Astrocyte (in vitro differentiated cells and primary cell): ENCODE measurements around the gene NPEPL1.

Experiments
- EZH2 ChIP-seq: IDR thresholded peaks from 2 replicates; pipeline ENCODE4 v1.6.1; 2012; ENCODE audit warnings: mild to moderate bottlenecking, low read length, inconsistent platforms; ENCODE audit not compliant: insufficient read depth
- TF ChIP-seq, protein P1 (sequence below): IDR thresholded peaks from 2 replicates; pipeline ENCODE4 v1.5.1; 2011; ENCODE audit warnings: low read depth, mild to moderate bottlenecking, inconsistent platforms, low read length, moderate library complexity; ENCODE audit not compliant: insufficient read depth

DNA sequence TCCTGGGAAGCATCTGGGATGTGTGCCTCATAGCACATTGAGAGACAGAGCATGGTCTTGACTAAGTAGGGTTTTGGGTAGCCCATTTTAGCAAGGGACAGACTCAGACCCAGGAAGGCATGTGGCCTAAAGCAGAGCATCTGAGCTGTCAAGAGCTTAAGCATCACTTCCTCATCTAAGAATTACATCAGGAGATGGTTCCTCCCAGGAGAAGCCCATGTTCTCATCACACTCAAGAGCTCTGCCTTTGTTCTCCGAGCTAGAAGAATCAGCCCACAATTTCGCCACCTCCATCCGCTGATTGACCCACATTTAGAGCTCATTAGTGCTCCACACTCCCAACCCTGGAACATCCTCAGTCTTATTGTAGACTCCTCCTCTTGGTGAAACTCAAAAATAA, 68.3 kb downstream of the NPEPL1 start:
- TF ChIP-seq, protein P1, sequence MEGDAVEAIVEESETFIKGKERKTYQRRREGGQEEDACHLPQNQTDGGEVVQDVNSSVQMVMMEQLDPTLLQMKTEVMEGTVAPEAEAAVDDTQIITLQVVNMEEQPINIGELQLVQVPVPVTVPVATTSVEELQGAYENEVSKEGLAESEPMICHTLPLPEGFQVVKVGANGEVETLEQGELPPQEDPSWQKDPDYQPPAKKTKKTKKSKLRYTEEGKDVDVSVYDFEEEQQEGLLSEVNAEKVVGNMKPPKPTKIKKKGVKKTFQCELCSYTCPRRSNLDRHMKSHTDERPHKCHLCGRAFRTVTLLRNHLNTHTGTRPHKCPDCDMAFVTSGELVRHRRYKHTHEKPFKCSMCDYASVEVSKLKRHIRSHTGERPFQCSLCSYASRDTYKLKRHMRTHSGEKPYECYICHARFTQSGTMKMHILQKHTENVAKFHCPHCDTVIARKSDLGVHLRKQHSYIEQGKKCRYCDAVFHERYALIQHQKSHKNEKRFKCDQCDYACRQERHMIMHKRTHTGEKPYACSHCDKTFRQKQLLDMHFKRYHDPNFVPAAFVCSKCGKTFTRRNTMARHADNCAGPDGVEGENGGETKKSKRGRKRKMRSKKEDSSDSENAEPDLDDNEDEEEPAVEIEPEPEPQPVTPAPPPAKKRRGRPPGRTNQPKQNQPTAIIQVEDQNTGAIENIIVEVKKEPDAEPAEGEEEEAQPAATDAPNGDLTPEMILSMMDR, result no peak
- no peak for TF ChIP-seq EZH2
